ENCODE measurements around the gene NCOR1. TPM values are rescaled to one million over a fixed set of nuclear protein-coding genes. Genes with fewer than 3 reads are reported as not detected.

NCOR1 gene
- total RNA-seq, 1 experiment from 2014 or later: 124 TPM

GRCh38 chr17:16086957-16087356 lies 128.4 kb downstream of the NCOR1 start:
- no peak for TF ChIP-seq NFE2L1 (CRISPR knock-in tag; IDR thresholded peaks at IDR 0.05)
- no peak for TF ChIP-seq MLX (CRISPR knock-in tag; IDR thresholded peaks at IDR 0.05)
- no peak for TF ChIP-seq ZNF416 (CRISPR knock-in tag; IDR thresholded peaks at IDR 0.05)
- no peak for TF ChIP-seq ZBTB21 (CRISPR knock-in tag; IDR thresholded peaks at IDR 0.05; ENCODE audit: borderline replicate concordance)
- TF ChIP-seq NR1H2 (CRISPR knock-in tag; IDR thresholded peaks at IDR 0.05): no peak
- TF ChIP-seq OVOL2 (CRISPR knock-in tag; IDR thresholded peaks at IDR 0.05; ENCODE audit: borderline replicate concordance): no peak
- no peak for TF ChIP-seq MYBL2 (CRISPR knock-in tag; IDR thresholded peaks at IDR 0.05)
- no peak for TF ChIP-seq STAT6 (CRISPR knock-in tag; conservative IDR thresholded peaks at IDR 0.05; ENCODE audit: low read depth)
- TF ChIP-seq ZNF232 (CRISPR knock-in tag; IDR thresholded peaks at IDR 0.05): no peak
- TF ChIP-seq ATF6 (CRISPR knock-in tag; IDR thresholded peaks at IDR 0.05): no peak
- TF ChIP-seq CREM (CRISPR knock-in tag; IDR thresholded peaks at IDR 0.05): no peak
- TF ChIP-seq JAZF1 (CRISPR knock-in tag; IDR thresholded peaks at IDR 0.05): no peak
- TF ChIP-seq JUN (CRISPR knock-in tag; IDR thresholded peaks at IDR 0.05): no peak
- no peak for TF ChIP-seq RORB (CRISPR knock-in tag; IDR thresholded peaks at IDR 0.05)
- no peak for TF ChIP-seq ZNF317 (CRISPR knock-in tag; IDR thresholded peaks at IDR 0.05; ENCODE audit: borderline replicate concordance, low read depth)
- no peak for TF ChIP-seq FOXP4 (CRISPR knock-in tag; IDR thresholded peaks at IDR 0.05)
- TF ChIP-seq TEAD1 (CRISPR knock-in tag; IDR thresholded peaks at IDR 0.05): no peak
- Mint-ChIP-seq H3K9me3 (no peaks in the 10 kb centered on the region), H3K4me3 (no peak overlapping the region), H3K27me3 (ENCODE audit: low read depth) (no peaks in the 10 kb centered on the region), H3K27ac (no peak overlapping the region), H3K4me1 (peaks cover 16% of the 10 kb centered on the region), H3K36me3 (peaks cover 29% of the 10 kb centered on the region)
- POLR2A ChIA-PET: no interaction called here
- ATAC-seq: no peak
- CTCF ChIA-PET: no interaction called here
- DNase-seq (ENCODE audit: low spot score): no peak

- H3K27ac Mint-ChIP-seq: no peak overlapping the region
- H3K4me3 Mint-ChIP-seq: no peak overlapping the region
- peaks cover 31% of the 10 kb centered on the region for H3K36me3 Mint-ChIP-seq
- ATAC-seq: no peak
- no peaks in the 10 kb centered on the region for H3K27me3 Mint-ChIP-seq (ENCODE audit: low read depth)
- ChIA-PET CTCF (no interaction called here), POLR2A (no interaction called here)
- H3K9me3 Mint-ChIP-seq: no peaks in the 10 kb centered on the region
- no peak for DNase-seq (ENCODE audit: low spot score)
- peaks cover 13% of the 10 kb centered on the region for H3K4me1 Mint-ChIP-seq
- TF ChIP-seq TCF7 (CRISPR knock-in tag; IDR thresholded peaks at IDR 0.05; ENCODE audit: low read depth): no peak
- no peak for TF ChIP-seq TP53 (CRISPR knock-in tag; IDR thresholded peaks at IDR 0.05)
- TF ChIP-seq CREM (CRISPR knock-in tag; IDR thresholded peaks at IDR 0.05): no peak
- no peak for TF ChIP-seq E2F5 (CRISPR knock-in tag; IDR thresholded peaks at IDR 0.05)
- no peak for TF ChIP-seq ATF3 (CRISPR knock-in tag; conservative IDR thresholded peaks at IDR 0.05)
- TF ChIP-seq GTF2I (CRISPR knock-in tag; conservative IDR thresholded peaks at IDR 0.05): no peak
These were observed 130.2 kb downstream of the NCOR1 start for GRCh38 chr17:16085066-16085699.

Data from WTC11 (cell line).